NT2/D1 (cell line): ENCODE data around the gene DMRT2.

Experiments
- DNase-seq: peaks from one replicate; pipeline ENCODE4 v3.0.0-alpha.2; 2011; ENCODE audit warnings: low read depth, low spot score
- H3K27me3 ChIP-seq: 2 replicates; pipeline ENCODE4 v1.6.0; 2011; ENCODE audit warnings: mild to moderate bottlenecking; ENCODE audit not compliant: insufficient read length, insufficient read depth
- H3K36me3 ChIP-seq: 2 replicates; pipeline ENCODE4 v1.6.1; 2011; ENCODE audit warnings: mild to moderate bottlenecking, low read length, mixed read lengths; ENCODE audit not compliant: insufficient read depth, insufficient read length
- H3K4me1 ChIP-seq: 2 replicates; pipeline ENCODE4 v1.5.1; 2011; ENCODE audit not compliant: insufficient read depth, insufficient read length
- H3K4me3 ChIP-seq: 2 replicates; pipeline ENCODE4 v1.5.1; 2011; ENCODE audit warnings: low read depth; ENCODE audit not compliant: insufficient read length
- H3K9ac ChIP-seq: 2 replicates; pipeline ENCODE4 v1.6.0; 2011; ENCODE audit warnings: low read depth; ENCODE audit not compliant: insufficient read length
- H3K9me3 ChIP-seq: 2 replicates; pipeline ENCODE4 v1.5.1; 2011; ENCODE audit warnings: mild to moderate bottlenecking, low read length; ENCODE audit not compliant: insufficient read depth
- SUZ12 ChIP-seq: IDR thresholded peaks from 2 replicates; pipeline ENCODE4 v1.6.1; 2011; ENCODE audit not compliant: insufficient read length, insufficient read depth; ENCODE audit errors: extremely low read depth
- YY1 ChIP-seq: IDR thresholded peaks from 2 replicates; pipeline ENCODE4 v1.6.1; 2011; ENCODE audit not compliant: insufficient read length, insufficient read depth
- ZNF274 ChIP-seq: IDR thresholded peaks from 2 replicates; pipeline ENCODE4 v1.6.1; 2011; ENCODE audit warnings: mild to moderate bottlenecking, low read depth, low read length

Gene DMRT2

DNA sequence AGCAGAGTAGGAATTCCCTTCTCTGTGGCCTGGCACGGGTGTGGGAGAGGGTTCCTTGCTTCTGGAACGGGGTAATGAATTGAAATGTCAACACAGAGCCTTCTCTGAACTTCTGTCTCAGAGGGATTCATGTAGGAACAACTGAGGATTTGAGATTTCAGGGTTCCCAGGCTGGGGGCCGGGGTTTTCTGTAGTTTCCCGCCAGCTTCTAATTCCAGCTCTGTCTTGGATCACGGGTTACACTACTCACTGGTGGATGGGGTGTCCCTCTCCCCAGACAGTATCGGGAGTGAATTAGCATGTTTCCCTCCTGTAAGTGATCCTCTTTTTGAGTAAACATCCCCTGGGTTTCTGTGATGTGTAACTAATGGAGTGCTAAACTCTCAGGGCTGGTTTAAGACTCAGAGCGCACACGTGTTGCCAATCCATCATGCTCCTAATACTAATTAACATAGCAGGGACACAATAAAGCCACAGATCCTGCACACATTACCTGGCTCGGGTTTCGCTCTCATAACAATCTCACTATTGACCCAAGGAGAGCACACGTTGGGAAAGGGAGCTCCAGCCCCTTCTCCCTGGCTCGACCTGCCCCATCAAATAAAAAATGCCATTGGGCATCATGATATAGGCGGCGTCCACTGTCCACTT lies 18.1 kb upstream of the DMRT2 start:
- no peaks in the 10 kb centered on the region for H3K27me3 ChIP-seq
- DNase-seq: no peak

DNA sequence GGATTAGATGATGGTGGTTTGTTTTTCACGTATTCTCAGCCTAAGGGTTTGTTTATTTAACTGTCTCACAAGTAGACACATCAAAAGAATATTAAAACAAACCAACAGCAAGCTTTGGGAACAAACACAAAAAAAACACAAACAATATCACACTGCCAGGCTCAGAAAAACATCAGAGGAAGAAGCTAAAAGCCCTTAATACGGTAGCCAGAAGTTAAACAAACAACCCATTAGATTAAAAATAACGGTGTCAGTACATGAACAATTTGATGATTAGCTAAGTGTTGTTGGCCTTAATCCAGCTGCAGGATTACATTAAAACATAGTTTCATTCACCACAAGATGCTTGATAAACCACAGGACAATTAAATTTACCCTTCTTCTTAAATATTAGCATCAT lies 15.9 kb upstream of the DMRT2 start:
- no peak for DNase-seq
- Histone ChIP-seq H3K4me3 (no peak overlapping the region), H3K9me3 (no peaks in the 10 kb centered on the region), H3K36me3 (no peaks in the 10 kb centered on the region), H3K4me1 (no peaks in the 10 kb centered on the region), H3K9ac (no peak overlapping the region), H3K27me3 (no peaks in the 10 kb centered on the region)
- TF ChIP-seq YY1: no peak
- no peak for TF ChIP-seq ZNF274
- no peak for TF ChIP-seq SUZ12

More for the DNA sequence above, 18.1 kb upstream of the DMRT2 start:
- no peak overlapping the region for H3K4me3 ChIP-seq
- H3K36me3 ChIP-seq: no peaks in the 10 kb centered on the region
- no peak for TF ChIP-seq ZNF274
- H3K4me1 ChIP-seq: no peaks in the 10 kb centered on the region
- no peak overlapping the region for H3K9ac ChIP-seq
- H3K9me3 ChIP-seq: no peaks in the 10 kb centered on the region

GRCh38 chr9:1039589-1039988 lies 10.6 kb upstream of the DMRT2 start:
- Histone ChIP-seq H3K4me3 (no peak overlapping the region), H3K27me3 (peaks cover 20% of the 10 kb centered on the region), H3K9ac (no peak overlapping the region), H3K4me1 (no peaks in the 10 kb centered on the region), H3K36me3 (no peaks in the 10 kb centered on the region), H3K9me3 (peaks cover 12% of the 10 kb centered on the region; the same call in 1 of the 2 replicates)
- no peak for DNase-seq
- TF ChIP-seq ZNF274: no peak
- TF ChIP-seq YY1: no peak
- TF ChIP-seq SUZ12: no peak

DNA sequence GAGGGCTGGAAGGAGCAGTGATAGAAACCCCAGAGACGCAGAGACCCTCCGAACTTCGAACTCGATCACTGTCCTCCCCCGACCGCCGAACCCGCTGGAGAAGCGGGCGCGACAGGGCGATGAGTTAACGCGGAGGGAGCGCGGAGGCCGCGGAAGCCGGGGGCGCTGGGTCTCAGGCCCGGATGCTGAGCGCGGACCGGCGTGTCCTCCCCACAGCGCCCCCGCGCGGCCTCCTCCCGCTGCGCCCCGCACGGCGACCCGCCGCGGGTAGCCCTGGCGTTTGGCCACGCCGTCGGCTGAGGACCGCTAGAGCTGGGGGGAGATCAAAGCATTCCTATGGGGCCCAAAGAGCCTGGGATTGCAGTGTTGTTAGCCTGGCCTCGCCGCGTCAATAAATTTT lies 7.7 kb upstream of the DMRT2 start:
- Histone ChIP-seq H3K9ac (peak overlapping the region; percentile 12), H3K4me3 (no peak overlapping the region), H3K36me3 (no peaks in the 10 kb centered on the region), H3K27me3 (peaks cover 20% of the 10 kb centered on the region), H3K4me1 (no peaks in the 10 kb centered on the region), H3K9me3 (peaks cover 28% of the 10 kb centered on the region; the same call in 1 of the 2 replicates)
- TF ChIP-seq SUZ12 (no peak), ZNF274 (no peak), YY1 (no peak)
- DNase-seq: no peak

DNA sequence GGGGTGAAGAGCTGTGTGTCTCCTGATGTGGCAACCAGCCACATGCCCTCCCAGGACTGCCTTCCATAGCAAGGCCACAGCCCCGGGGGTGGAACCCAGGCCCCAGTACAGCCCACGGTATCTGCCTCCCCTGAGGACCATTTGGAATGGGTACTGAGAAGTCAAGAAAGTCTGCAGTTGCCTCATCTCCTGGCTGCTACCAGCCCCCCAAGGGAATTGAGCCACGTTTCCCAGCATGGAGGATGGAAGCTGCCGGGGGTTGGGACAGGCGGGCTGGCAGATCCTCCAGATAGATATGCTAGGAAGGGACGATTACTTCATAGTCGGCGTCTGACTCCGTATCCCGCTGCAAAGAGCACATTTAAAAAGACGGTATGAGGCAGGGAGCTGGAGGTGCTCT lies 5.5 kb upstream of the DMRT2 start:
- H3K27me3 ChIP-seq: peaks cover 20% of the 10 kb centered on the region
- no peak overlapping the region for H3K4me3 ChIP-seq
- no peak for TF ChIP-seq SUZ12
- no peak for TF ChIP-seq ZNF274
- TF ChIP-seq YY1: no peak
- H3K36me3 ChIP-seq: no peaks in the 10 kb centered on the region
- DNase-seq: no peak
- H3K9me3 ChIP-seq: peaks cover 45% of the 10 kb centered on the region
- H3K4me1 ChIP-seq: no peaks in the 10 kb centered on the region
- H3K9ac ChIP-seq: no peak overlapping the region

- no peak overlapping the region for H3K4me3 ChIP-seq
- no peaks in the 10 kb centered on the region for H3K36me3 ChIP-seq
- peaks cover 23% of the 10 kb centered on the region for H3K27me3 ChIP-seq
- DNase-seq: no peak
- H3K9me3 ChIP-seq: peaks cover 58% of the 10 kb centered on the region
- H3K4me1 ChIP-seq: no peaks in the 10 kb centered on the region
- H3K9ac ChIP-seq: no peak overlapping the region
- TF ChIP-seq SUZ12: no peak
- TF ChIP-seq YY1: no peak
- no peak for TF ChIP-seq ZNF274
Observed at GRCh38 chr9:1046639-1047572, 3.3 kb upstream of the DMRT2 start.

DNA sequence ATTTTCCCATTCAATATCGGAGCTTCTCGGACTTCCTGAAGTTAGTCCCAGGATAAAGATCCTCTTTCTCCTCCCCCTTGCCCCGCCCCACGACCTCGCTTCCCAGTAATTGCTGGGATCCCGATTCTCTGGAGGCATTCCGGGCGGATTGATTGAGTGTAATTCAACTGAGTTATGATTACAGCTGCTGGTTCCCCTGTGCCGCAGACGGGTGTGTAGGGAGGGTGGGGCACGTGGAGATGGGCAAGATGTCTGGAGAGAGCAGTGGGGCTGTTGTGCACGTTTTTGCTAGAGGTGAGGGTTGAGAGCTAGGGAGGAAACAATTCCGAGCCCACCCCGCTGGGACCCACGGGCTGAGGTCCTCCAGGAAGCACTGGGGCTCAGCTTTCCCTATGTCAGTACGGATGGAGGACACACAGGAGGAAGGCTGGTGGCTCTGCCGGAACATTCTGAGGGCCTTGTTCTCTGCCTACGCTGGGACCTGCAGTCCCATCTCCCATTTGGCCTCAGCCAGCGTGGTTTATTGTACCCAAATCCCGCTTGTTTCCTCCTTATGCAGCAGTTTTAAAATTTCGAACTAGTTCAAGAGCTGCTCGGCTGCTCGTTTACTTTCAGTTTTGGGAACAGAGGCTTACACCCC lies 2.4 kb upstream of the DMRT2 start:
- Histone ChIP-seq H3K27me3 (peaks cover 19% of the 10 kb centered on the region), H3K4me1 (peaks cover 2% of the 10 kb centered on the region), H3K9me3 (peaks cover 58% of the 10 kb centered on the region), H3K4me3 (no peak overlapping the region), H3K36me3 (no peaks in the 10 kb centered on the region), H3K9ac (no peak overlapping the region)
- no peak for DNase-seq
- no peak for TF ChIP-seq SUZ12
- TF ChIP-seq ZNF274: no peak
- no peak for TF ChIP-seq YY1
